H9 (cell line): ENCODE results near the gene OR52E6. TPM values are rescaled to one million over a fixed set of nuclear protein-coding genes. Genes with fewer than 3 reads are reported as not detected.

Source experiments
- DNase-seq: peaks from one replicate; pipeline ENCODE4 v3.0.0-alpha.2; 2017
- H2AFZ ChIP-seq: one replicate; pipeline ENCODE4 v1.6.1; 2013; ENCODE audit warnings: mild to moderate bottlenecking, low read length, control low read depth, moderate library complexity
- H2AK5ac ChIP-seq: 2 replicates; pipeline ENCODE4 v1.6.1; 2013; ENCODE audit warnings: low read length, control low read depth, mixed read lengths; ENCODE audit not compliant: insufficient read length
- H2BK120ac ChIP-seq: one replicate; pipeline ENCODE4 v1.6.1; 2013; ENCODE audit warnings: low read depth, mild to moderate bottlenecking, low read length, control low read depth, inconsistent platforms; ENCODE audit not compliant: poor library complexity, severe bottlenecking
- H2BK12ac ChIP-seq: 2 replicates; pipeline ENCODE4 v1.6.1; 2013; ENCODE audit warnings: low read length, control low read depth, mixed read lengths, low read depth; ENCODE audit not compliant: insufficient read length
- H2BK15ac ChIP-seq: 2 replicates; pipeline ENCODE4 v1.6.1; 2013; ENCODE audit warnings: low read depth, low read length, control low read depth
- H2BK20ac ChIP-seq: one replicate; pipeline ENCODE4 v1.6.1; 2013; ENCODE audit warnings: low read depth, mild to moderate bottlenecking, low read length, control low read depth, inconsistent platforms; ENCODE audit not compliant: poor library complexity, severe bottlenecking
- H2BK5ac ChIP-seq: 2 replicates; pipeline ENCODE4 v1.6.1; 2013; ENCODE audit warnings: low read length, control low read depth, mixed read lengths; ENCODE audit not compliant: insufficient read length
- H3K14ac ChIP-seq: 2 replicates; pipeline ENCODE4 v1.6.1; 2013; ENCODE audit warnings: low read length, control low read depth; ENCODE audit not compliant: insufficient read depth
- H3K18ac ChIP-seq: 2 replicates; pipeline ENCODE4 v1.6.1; 2013; ENCODE audit warnings: low read depth, mild to moderate bottlenecking, mixed read lengths, low read length, control low read depth; ENCODE audit not compliant: insufficient read length
- H3K23ac ChIP-seq: 2 replicates; pipeline ENCODE4 v1.6.1; 2013; ENCODE audit warnings: low read length, control low read depth, mixed read lengths, low read depth; ENCODE audit not compliant: insufficient read length
- H3K23me2 ChIP-seq: 2 replicates; pipeline ENCODE4 v1.6.1; 2013; ENCODE audit warnings: low read depth, mild to moderate bottlenecking, mixed read lengths, low read length, control low read depth; ENCODE audit not compliant: insufficient read length, poor library complexity, severe bottlenecking
- H3K27ac ChIP-seq: 2 replicates; pipeline ENCODE4 v1.5.1; 2013; ENCODE audit warnings: low read length, control low read depth, mixed read lengths, low read depth; ENCODE audit not compliant: insufficient read length
- H3K27me3 ChIP-seq: 2 replicates; pipeline ENCODE4 v1.6.1; 2013; ENCODE audit warnings: low read length, control low read depth, inconsistent platforms; ENCODE audit not compliant: insufficient read depth
- H3K4ac ChIP-seq: 2 replicates; pipeline ENCODE4 v1.6.1; 2013; ENCODE audit warnings: low read depth, mild to moderate bottlenecking, control low read depth, inconsistent platforms, low read length, moderate library complexity
- H3K4me1 ChIP-seq: 2 replicates; pipeline ENCODE4 v1.6.1; 2013; ENCODE audit warnings: low read length, control low read depth, inconsistent platforms; ENCODE audit not compliant: insufficient read depth
- H3K4me2 ChIP-seq: 2 replicates; pipeline ENCODE4 v1.6.1; 2013; ENCODE audit warnings: low read length, control low read depth, mixed read lengths; ENCODE audit not compliant: insufficient read length, insufficient read depth
- H3K56ac ChIP-seq: 2 replicates; pipeline ENCODE4 v1.6.1; 2013; ENCODE audit warnings: low read depth, mild to moderate bottlenecking, mixed read lengths, low read length, control low read depth; ENCODE audit not compliant: insufficient read length
- H3K79me1 ChIP-seq: 2 replicates; pipeline ENCODE4 v1.6.1; 2013; ENCODE audit warnings: low read depth, mild to moderate bottlenecking, moderate library complexity, low read length, control low read depth, inconsistent platforms; ENCODE audit not compliant: insufficient read depth, poor library complexity, severe bottlenecking
- H3K79me2 ChIP-seq: 2 replicates; pipeline ENCODE4 v1.6.1; 2013; ENCODE audit warnings: low read length, control low read depth, inconsistent platforms; ENCODE audit not compliant: insufficient read depth
- H3K9ac ChIP-seq: 2 replicates; pipeline ENCODE4 v1.6.1; 2013; ENCODE audit warnings: low read length, control low read depth, mixed read lengths; ENCODE audit not compliant: insufficient read length; ENCODE audit errors: extremely low read depth
- H3K9me3 ChIP-seq: one replicate; pipeline ENCODE4 v1.6.1; 2013; ENCODE audit warnings: low read depth, low read length, inconsistent platforms; ENCODE audit not compliant: control insufficient read depth
- H3T11ph ChIP-seq: one replicate; pipeline ENCODE4 v1.6.1; 2013; ENCODE audit warnings: mild to moderate bottlenecking, low read length, control low read depth, inconsistent platforms
- H4K20me1 ChIP-seq: one replicate; pipeline ENCODE4 v1.6.1; 2013; ENCODE audit not compliant: control insufficient read depth, insufficient read length, insufficient read depth
- H4K5ac ChIP-seq: 2 replicates; pipeline ENCODE4 v1.6.1; 2013; ENCODE audit warnings: low read depth, mild to moderate bottlenecking, mixed read lengths, low read length, control low read depth; ENCODE audit not compliant: insufficient read length
- H4K8ac ChIP-seq: replicated peaks from 2 replicates; pipeline ENCODE4 v1.6.1; 2013; ENCODE audit warnings: low read length, control low read depth, mixed read lengths, low read depth; ENCODE audit not compliant: insufficient read length
- H4K91ac ChIP-seq: 2 replicates; pipeline ENCODE4 v1.6.1; 2013; ENCODE audit warnings: low read depth, mild to moderate bottlenecking, moderate library complexity, mixed read lengths, low read length, control low read depth; ENCODE audit not compliant: insufficient read length
- H3K27ac Mint-ChIP-seq, 3 experiments: 2 replicates in 2 of 3; 3 replicates in 1 of 3; pipeline ENCODE4 v1.8.0; 2020 to 2021; ENCODE audit warnings: mixed read lengths in 3 of 3, mild to moderate bottlenecking in 1 of 3, moderate library complexity in 1 of 3
- H3K27me3 Mint-ChIP-seq: 2 replicates; pipeline ENCODE4 v1.8.0; 2021; ENCODE audit warnings: low read depth, mild to moderate bottlenecking, moderate library complexity, mixed read lengths
- H3K36me3 Mint-ChIP-seq, 3 experiments: 2 replicates in 2 of 3; 3 replicates in 1 of 3; pipeline ENCODE4 v1.8.0; 2020 to 2021; ENCODE audit warnings: low read depth in 3 of 3, mixed read lengths in 3 of 3; ENCODE audit not compliant: insufficient read depth in 1 of 3
- H3K4me1 Mint-ChIP-seq, 2 experiments: 2 replicates each; pipeline ENCODE4 v1.8.0; 2020; ENCODE audit warnings: mixed read lengths in 2 of 2
- H3K4me3 Mint-ChIP-seq, 2 experiments: 2 replicates in 1 of 2; 3 replicates in 1 of 2; pipeline ENCODE4 v1.8.0; 2020 to 2021; ENCODE audit warnings: mild to moderate bottlenecking in 2 of 2, mixed read lengths in 2 of 2, moderate library complexity in 1 of 2
- H3K9me3 Mint-ChIP-seq, 2 experiments: 2 replicates in 1 of 2; 3 replicates in 1 of 2; pipeline ENCODE4 v1.8.0; 2020; ENCODE audit warnings: mild to moderate bottlenecking in 2 of 2, mixed read lengths in 2 of 2, moderate library complexity in 1 of 2
- WGBS: extraction: QIAGEN DNeasy Blood & Tissue Kit; methylation state at CpG from one replicate; pipeline ENCODE4 v1.1.7; 2013; ENCODE audit warnings: missing lambda C conversion rate, low lambda C conversion rate, mixed read lengths; ENCODE audit not compliant: insufficient read length; ENCODE audit errors: extremely low coverage; 5-methylcytosine and 5-hydroxymethylcytosine counted together
- total RNA-seq: library from RNA; stranded (reverse); gene quantifications from 2 replicates; pipeline ENCODE4 v1.2.1, GENCODE V29; 2021
- TF ChIP-seq, protein P1 (sequence below): fragments of 200-600 bp; sonication (generic); conservative IDR thresholded peaks from 3 replicates; pipeline ENCODE4 v1.8.0; 2021; ENCODE audit warnings: antibody characterized with exemption, mild to moderate bottlenecking

The OR52E6 gene
- total RNA-seq, 1 experiment from 2014 or later = not detected

DNA sequence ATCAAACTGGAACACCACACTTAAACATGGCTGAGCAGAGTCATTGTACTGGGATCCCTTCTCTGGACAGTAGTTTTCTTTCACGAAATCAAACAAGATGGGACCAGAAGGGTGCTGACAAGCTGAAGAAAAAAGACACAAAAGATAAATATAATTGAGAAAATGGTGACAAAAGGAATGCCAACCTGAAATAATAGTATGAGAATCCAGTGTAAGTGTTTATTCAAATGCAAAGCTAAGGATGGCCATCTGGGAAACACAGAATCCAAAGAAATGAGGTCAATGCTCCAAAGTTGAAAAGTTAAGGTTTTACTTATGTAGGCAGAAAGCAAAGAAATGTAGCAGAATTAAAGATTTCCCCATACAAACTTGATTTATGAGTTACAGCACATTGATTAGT lies 46.0 kb upstream of the OR52E6 start:
- Histone ChIP-seq H3K56ac (no peak overlapping the region), H2BK5ac (no peak overlapping the region), H4K20me1 (no peaks in the 10 kb centered on the region), H2AK5ac (no peak overlapping the region), H3T11ph (no peak overlapping the region), H4K8ac (no peak overlapping the region), H4K91ac (no peak overlapping the region), H3K27ac (no peak overlapping the region), H4K5ac (no peak overlapping the region), H3K9me3 (no peaks in the 10 kb centered on the region), H2BK120ac (no peak overlapping the region), H3K4me1 (no peaks in the 10 kb centered on the region), H2BK15ac (no peak overlapping the region), H3K27me3 (no peaks in the 10 kb centered on the region), H3K23ac (no peak overlapping the region), H2AFZ (no peak overlapping the region), H3K4me2 (no peak overlapping the region), H3K9ac (no peak overlapping the region), H3K4ac (no peak overlapping the region), H3K14ac (no peak overlapping the region), H3K79me2 (no peaks in the 10 kb centered on the region), H3K18ac (no peak overlapping the region), H2BK12ac (no peak overlapping the region), H2BK20ac (no peak overlapping the region), H3K79me1 (no peaks in the 10 kb centered on the region), H3K23me2 (no peaks in the 10 kb centered on the region)
- H3K4me1 Mint-ChIP-seq = peaks cover 0 to 10% of the 10 kb centered on the region in 2 experiments; a peak in 2 of 4 replicates
- no peak overlapping the region for H3K4me3 Mint-ChIP-seq
- no peak overlapping the region for H3K27ac Mint-ChIP-seq
- no CpG with 5 or more reads among the region's 1 CpG for WGBS
- TF ChIP-seq, protein P1, sequence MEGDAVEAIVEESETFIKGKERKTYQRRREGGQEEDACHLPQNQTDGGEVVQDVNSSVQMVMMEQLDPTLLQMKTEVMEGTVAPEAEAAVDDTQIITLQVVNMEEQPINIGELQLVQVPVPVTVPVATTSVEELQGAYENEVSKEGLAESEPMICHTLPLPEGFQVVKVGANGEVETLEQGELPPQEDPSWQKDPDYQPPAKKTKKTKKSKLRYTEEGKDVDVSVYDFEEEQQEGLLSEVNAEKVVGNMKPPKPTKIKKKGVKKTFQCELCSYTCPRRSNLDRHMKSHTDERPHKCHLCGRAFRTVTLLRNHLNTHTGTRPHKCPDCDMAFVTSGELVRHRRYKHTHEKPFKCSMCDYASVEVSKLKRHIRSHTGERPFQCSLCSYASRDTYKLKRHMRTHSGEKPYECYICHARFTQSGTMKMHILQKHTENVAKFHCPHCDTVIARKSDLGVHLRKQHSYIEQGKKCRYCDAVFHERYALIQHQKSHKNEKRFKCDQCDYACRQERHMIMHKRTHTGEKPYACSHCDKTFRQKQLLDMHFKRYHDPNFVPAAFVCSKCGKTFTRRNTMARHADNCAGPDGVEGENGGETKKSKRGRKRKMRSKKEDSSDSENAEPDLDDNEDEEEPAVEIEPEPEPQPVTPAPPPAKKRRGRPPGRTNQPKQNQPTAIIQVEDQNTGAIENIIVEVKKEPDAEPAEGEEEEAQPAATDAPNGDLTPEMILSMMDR = no peak
- H3K27me3 Mint-ChIP-seq = no peaks in the 10 kb centered on the region
- H3K36me3 Mint-ChIP-seq = no peaks in the 10 kb centered on the region
- no peaks in the 10 kb centered on the region for H3K9me3 Mint-ChIP-seq
- DNase-seq = no peak
